SK-N-SH (cell line): Measurements from ENCODE around the gene RASSF3. TPM values are rescaled to one million over a fixed set of nuclear protein-coding genes. Genes with fewer than 3 reads are reported as not detected.
"Not testable (repeated sequence)": the region's sequence is repeated elsewhere in the genome, so short reads cannot be mapped to it uniquely, and the experiment has no call there.

ENCODE experiments used
- CTCF ChIA-PET: fragments of 300-600, 350-600 bp; formaldehyde crosslinking; extraction: SDS; loops from one replicate; lab custom pipeline; 2021; lab: Yijun Ruan, JAX
- POLR2A ChIA-PET: fragments of 350-600 bp; sonication (Branson Sonifier 250); formaldehyde crosslinking; extraction: SDS; loops from one replicate; lab custom pipeline; 2020; ENCODE audit warnings: antibody characterized with exemption, inconsistent platforms; lab: Yijun Ruan, JAX
- DNase-seq: peaks from one replicate; pipeline ENCODE4 v3.0.0; 2012
- H2AFZ ChIP-seq: fragments of 200-600 bp; sonication (generic); 2 replicates; pipeline ENCODE4 v1.8.1; 2016; ENCODE audit warnings: antibody characterized with exemption, mild to moderate bottlenecking, low read depth
- H3F3A ChIP-seq: fragments of 200-600 bp; sonication (generic); replicated peaks from 2 replicates; pipeline ENCODE3; 2016; ENCODE audit warnings: antibody characterized with exemption, mild to moderate bottlenecking; ENCODE audit not compliant: insufficient read depth
- H3K27ac ChIP-seq, 2 experiments: fragments of 200-500 bp in 1 of 2; fragments of 200-600 bp in 1 of 2; sonication (Bioruptor generic) in 1 of 2; sonication (generic), shearing (Covaris generic) in 1 of 2; 2 replicates each; pipeline versions ENCODE4 v1.5.1 to v1.6.1; 2014 to 2016; ENCODE audit warnings: low read depth in 2 of 2, inconsistent platforms in 1 of 2, low read length in 1 of 2, mild to moderate bottlenecking in 1 of 2, mixed read lengths in 1 of 2
- H3K27me3 ChIP-seq: fragments of 200-600 bp; sonication (generic), shearing (Covaris generic); 2 replicates; pipeline ENCODE4 v1.6.1; 2016; ENCODE audit warnings: mixed run types; ENCODE audit not compliant: insufficient read depth
- H3K36me3 ChIP-seq, 2 experiments: fragments of 200-500 bp in 1 of 2; fragments of 200-600 bp in 1 of 2; sonication (Bioruptor generic) in 1 of 2; sonication (generic) in 1 of 2; replicated peaks in 1 of 2; 2 replicates each; pipeline versions ENCODE3 to v1.5.1; 2014 to 2016; ENCODE audit warnings: low read length in 1 of 2, mild to moderate bottlenecking in 1 of 2; ENCODE audit not compliant: insufficient read depth in 2 of 2, control insufficient read depth in 1 of 2
- H3K4me1 ChIP-seq, 2 experiments: fragments of 200-500 bp in 1 of 2; fragments of 200-600 bp in 1 of 2; sonication (Bioruptor generic) in 1 of 2; sonication (generic), shearing (Covaris generic) in 1 of 2; 2 replicates each; pipeline versions ENCODE4 v1.5.1 to v1.6.1; 2014 to 2016; ENCODE audit warnings: low read depth in 1 of 2, low read length in 1 of 2, mixed run types in 1 of 2; ENCODE audit not compliant: insufficient read depth in 2 of 2, control insufficient read depth in 1 of 2
- H3K4me2 ChIP-seq: fragments of 200-600 bp; sonication (generic), shearing (Covaris generic); 2 replicates; pipeline ENCODE4 v1.6.1; 2017; ENCODE audit warnings: mixed run types
- H3K4me3 ChIP-seq, 2 experiments: fragments of 200-500 bp in 1 of 2; fragments of 200-600 bp in 1 of 2; sonication (Bioruptor generic) in 1 of 2; sonication (generic), shearing (Covaris generic) in 1 of 2; 2 replicates each; pipeline versions ENCODE4 v1.5.1 to v1.8.1; 2014 to 2016; ENCODE audit warnings: low read depth in 2 of 2, inconsistent platforms in 1 of 2, low read length in 1 of 2, mild to moderate bottlenecking in 1 of 2, mixed read lengths in 1 of 2, moderate library complexity in 1 of 2
- H3K79me2 ChIP-seq: fragments of 200-600 bp; sonication (generic); 2 replicates; pipeline ENCODE4 v1.8.1; 2017; ENCODE audit warnings: mild to moderate bottlenecking; ENCODE audit not compliant: insufficient read depth
- H3K9ac ChIP-seq: fragments of 200-600 bp; sonication (generic); 2 replicates; pipeline ENCODE4 v1.6.1; 2017; ENCODE audit warnings: mixed run types
- H3K9me2 ChIP-seq: fragments of 200-600 bp; sonication (generic); 2 replicates; pipeline ENCODE4 v1.6.1; 2017; ENCODE audit warnings: mixed run types
- H3K9me3 ChIP-seq: fragments of 200-600 bp; sonication (generic); 2 replicates; pipeline ENCODE4 v1.6.1; 2017; ENCODE audit warnings: mixed run types, mild to moderate bottlenecking, moderate library complexity
- H4K20me1 ChIP-seq: fragments of 200-600 bp; sonication (generic); 2 replicates; pipeline ENCODE4 v1.6.1; 2017; ENCODE audit warnings: mild to moderate bottlenecking, mixed run types; ENCODE audit not compliant: insufficient read depth
- ELF1 ChIP-seq: IDR thresholded peaks from 2 replicates; pipeline ENCODE4 v1.4.0; 2012
- MEF2A ChIP-seq: IDR thresholded peaks from 2 replicates; pipeline ENCODE4 v1.4.0; 2012; ENCODE audit warnings: low read depth, borderline replicate concordance
- POLR2AphosphoS5 ChIP-seq: IDR thresholded peaks from 2 replicates; pipeline ENCODE4 v1.6.1; 2012; ENCODE audit warnings: low read depth, low read length
- RCOR1 ChIP-seq: fragments of 150-350 bp; IDR thresholded peaks from 2 replicates; pipeline ENCODE4 v1.6.1; 2017; ENCODE audit warnings: antibody characterized with exemption, low read length
- RFX5 ChIP-seq: IDR thresholded peaks from 2 replicates; pipeline ENCODE4 v1.6.1; 2012; ENCODE audit warnings: mild to moderate bottlenecking, improper control_type of control experiment, low read length
- RXRA ChIP-seq: IDR thresholded peaks from 2 replicates; pipeline ENCODE4 v1.4.0; 2012; ENCODE audit warnings: low read depth, mild to moderate bottlenecking, borderline replicate concordance
- SMC3 ChIP-seq: IDR thresholded peaks from 2 replicates; pipeline ENCODE4 v1.6.1; 2012; ENCODE audit warnings: low read depth, low read length, improper control_type of control experiment
- TEAD4 ChIP-seq: IDR thresholded peaks from 2 replicates; pipeline ENCODE4 v1.4.0; 2012; ENCODE audit warnings: mild to moderate bottlenecking, borderline replicate concordance; ENCODE audit not compliant: insufficient read depth
- ZBTB33 ChIP-seq: IDR thresholded peaks from 2 replicates; pipeline ENCODE4 v1.4.0; 2012; ENCODE audit warnings: low read depth, borderline replicate concordance
- WGBS: methylation state at CpG from one replicate; pipeline ENCODE4 v1.1.6; 2017; ENCODE audit warnings: low lambda C conversion rate; 5-methylcytosine and 5-hydroxymethylcytosine counted together
- polyA plus RNA-seq, 3 experiments: library from polyadenylated mRNA; depleted of rRNA; stranded (reverse); fragments of >200 nt; gene quantifications; 2 replicates each; pipeline ENCODE4 v1.2.3, GENCODE V29; 2012

Gene RASSF3
- polyA plus RNA-seq, 1 of the 3 experiments (the other 2 are of a cell fraction) = 11.1 TPM

- Histone ChIP-seq H3K79me2 (peaks cover 70% of the 10 kb centered on the region), H3K9me2 (no peaks in the 10 kb centered on the region), H3K27me3 (no peaks in the 10 kb centered on the region), H3K9me3 (no peaks in the 10 kb centered on the region), H3K36me3 (peaks cover 0 to 8% of the 10 kb centered on the region in 2 experiments), H3K4me2 (peak overlapping the region; percentile 97), H3K9ac (0 out of 2 replicates have a peak overlapping the region, but pooled peaks have one; percentile 2), H4K20me1 (no peaks in the 10 kb centered on the region), H3K27ac (no peak overlapping the region), H3K4me3 (peak overlapping the region in 1 of 2 experiments; percentile 91; a peak in 1 of 4 replicates), H3K4me1 (peaks cover 7 to 19% of the 10 kb centered on the region in 2 experiments; a peak in 3 of 4 replicates), H2AFZ (no peak overlapping the region), H3F3A (peaks cover 30% of the 10 kb centered on the region)
- no peak for DNase-seq
- ChIA-PET CTCF (interaction anchor here (0.6 to 1.0 kb wide), 2 partner anchors 85 to 159 kb away, joined by 3 read pairs; no protein-coding TSS in a partner anchor), POLR2A (interaction anchor here (0.9 kb wide), 1 partner anchor 85 kb away, joined by 3 read pairs; no protein-coding TSS in a partner anchor)
- WGBS = 55% methylated on average over 4 of the region's 4 CpGs
- TF ChIP-seq POLR2AphosphoS5 (no peak), MEF2A (no peak), RXRA (no peak), RFX5 (no peak), ELF1 (no peak), SMC3 (no peak), ZBTB33 (no peak), RCOR1 (no peak), TEAD4 (no peak)
These were observed 2.5 kb downstream of the RASSF3 start for GRCh38 chr12:64612843-64613242.

DNA sequence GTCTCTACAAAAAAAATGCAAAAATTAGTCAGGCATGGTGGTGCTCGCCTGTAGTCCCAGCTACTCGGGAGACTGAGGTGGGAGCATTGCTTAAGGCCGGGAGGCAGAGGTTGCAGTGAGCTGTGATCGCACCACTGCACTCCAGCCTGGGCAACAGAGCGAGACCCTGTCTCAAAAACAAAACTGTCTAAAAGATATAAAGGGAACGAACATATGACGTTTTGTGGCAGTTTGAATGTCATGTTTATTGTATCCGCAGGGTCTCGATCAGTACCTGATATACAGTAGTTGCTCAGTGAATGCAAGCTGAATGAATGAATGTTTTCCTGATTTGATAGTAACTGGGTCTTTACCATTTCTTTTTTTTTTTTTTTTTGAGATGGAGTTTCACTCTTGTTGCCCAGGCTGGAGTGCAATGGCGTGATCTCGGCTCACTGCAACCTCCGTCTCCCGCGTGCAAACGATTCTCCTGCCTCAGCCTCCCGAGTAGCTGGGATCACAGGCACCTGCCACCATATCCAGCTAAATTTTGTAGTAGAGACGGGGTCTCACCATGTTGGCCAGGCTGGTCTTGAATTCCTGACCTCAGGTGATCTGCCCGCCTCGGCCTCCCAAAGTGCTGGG, 3.6 kb downstream of the RASSF3 start:
- POLR2A ChIA-PET, H3K9ac ChIP-seq, H3K27me3 ChIP-seq, H3K27ac ChIP-seq, H3K4me2 ChIP-seq, H3K9me3 ChIP-seq, H3K36me3 ChIP-seq, H4K20me1 ChIP-seq, H3K4me3 ChIP-seq, DNase-seq, H3K9me2 ChIP-seq, H2AFZ ChIP-seq: not testable (repeated sequence)
- Histone ChIP-seq H3K4me1 (peaks cover 7 to 19% of the 10 kb centered on the region in 2 experiments; a peak in 3 of 4 replicates), H3F3A (peaks cover 21% of the 10 kb centered on the region), H3K79me2 (peaks cover 80% of the 10 kb centered on the region)
- CTCF ChIA-PET = interaction anchor here (0.6 to 1.0 kb wide), 3 partner anchors 65 to 90 kb away, joined by 3 to 4 read pairs (median 3); no protein-coding TSS in a partner anchor
- WGBS = 96% methylated on average over 19 of the region's 19 CpGs
